Lower leg skin (tissue), 3 donors: Measurements from ENCODE around the gene ZNF107.

ENCODE experiments used
- POLR2A ChIP-seq, 2 donors: fragments of 450-650 bp; IDR thresholded peaks; one replicate each; pipeline ENCODE4 v1.6.1; 2016 to 2017; ENCODE audit warnings: antibody characterized with exemption in 2 of 2, mild to moderate bottlenecking in 1 of 2, moderate library complexity in 1 of 2
- TF ChIP-seq, protein P1 (sequence below), 3 donors: fragments of 450-650 bp; IDR thresholded peaks; one replicate each; pipeline ENCODE4 v1.5.1; 2016; ENCODE audit warnings: antibody characterized with exemption in 3 of 3, mild to moderate bottlenecking in 3 of 3, moderate library complexity in 2 of 3

DNA sequence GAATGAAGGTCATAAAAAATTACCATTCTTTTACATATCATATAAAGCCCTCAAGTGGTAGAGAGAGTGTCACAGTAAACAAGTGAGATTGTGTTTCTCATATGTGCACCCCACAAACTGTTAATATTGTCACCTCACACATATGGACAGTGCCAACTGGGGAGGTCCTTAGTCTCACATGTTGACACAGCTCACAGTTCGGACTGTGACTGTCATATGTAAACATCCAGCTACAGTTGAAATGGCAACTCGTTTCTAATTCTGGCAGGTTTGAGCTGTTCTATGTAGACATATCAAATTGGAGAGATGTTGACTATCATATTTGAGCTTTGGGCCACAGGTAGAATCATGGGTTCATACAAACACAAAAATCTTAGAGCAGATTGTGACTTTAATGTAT, 39.4 kb upstream of the ZNF107 start:
- no peak for TF ChIP-seq POLR2A (IDR thresholded peaks at IDR 0.05)
- TF ChIP-seq, protein P1, sequence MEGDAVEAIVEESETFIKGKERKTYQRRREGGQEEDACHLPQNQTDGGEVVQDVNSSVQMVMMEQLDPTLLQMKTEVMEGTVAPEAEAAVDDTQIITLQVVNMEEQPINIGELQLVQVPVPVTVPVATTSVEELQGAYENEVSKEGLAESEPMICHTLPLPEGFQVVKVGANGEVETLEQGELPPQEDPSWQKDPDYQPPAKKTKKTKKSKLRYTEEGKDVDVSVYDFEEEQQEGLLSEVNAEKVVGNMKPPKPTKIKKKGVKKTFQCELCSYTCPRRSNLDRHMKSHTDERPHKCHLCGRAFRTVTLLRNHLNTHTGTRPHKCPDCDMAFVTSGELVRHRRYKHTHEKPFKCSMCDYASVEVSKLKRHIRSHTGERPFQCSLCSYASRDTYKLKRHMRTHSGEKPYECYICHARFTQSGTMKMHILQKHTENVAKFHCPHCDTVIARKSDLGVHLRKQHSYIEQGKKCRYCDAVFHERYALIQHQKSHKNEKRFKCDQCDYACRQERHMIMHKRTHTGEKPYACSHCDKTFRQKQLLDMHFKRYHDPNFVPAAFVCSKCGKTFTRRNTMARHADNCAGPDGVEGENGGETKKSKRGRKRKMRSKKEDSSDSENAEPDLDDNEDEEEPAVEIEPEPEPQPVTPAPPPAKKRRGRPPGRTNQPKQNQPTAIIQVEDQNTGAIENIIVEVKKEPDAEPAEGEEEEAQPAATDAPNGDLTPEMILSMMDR (IDR thresholded peaks at IDR 0.05): no peak
